ENCODE measurements around the gene POMGNT1.
A peak's percentile ranks its signal among the peaks of the same experiment; 100 is the strongest.
"Not testable (repeated sequence)": the region's sequence is repeated elsewhere in the genome, so short reads cannot be mapped to it uniquely, and the experiment has no call there.

POMGNT1 gene

GRCh38 chr1:46197964-46198811, at the start of gene POMGNT1:
Gene POMGNT1, minus strand, starts transcription at chr1:46198434. Its CDS starts 613 bp downstream, at chr1:46197821.
- peak; percentile 65 to 81 (median 77) for DNase-seq

- DNase-seq, result peak; percentile 96 to 99 (median 98)
Measured at GRCh38 chr1:46247436-46248121, 49.3 kb upstream of the POMGNT1 start, which contains the start of gene RAD54L. Gene RAD54L, plus strand, starts transcription at chr1:46247763. Its CDS starts 643 bp downstream, at chr1:46248406.

GRCh38 chr1:46246548-46247435, 48.6 kb upstream of the POMGNT1 start:
- peak in 1 of 3 experiments; percentile 50 for DNase-seq

- not testable (repeated sequence) for DNase-seq
Measured at GRCh38 chr1:46246136-46246535, 47.9 kb upstream of the POMGNT1 start.

GRCh38 chr1:46244656-46245371, 46.6 kb upstream of the POMGNT1 start:
- peak in 2 of 3 experiments; percentile 3 to 28 for DNase-seq

- not testable (repeated sequence) for DNase-seq
Measured at GRCh38 chr1:46243831-46244230, 45.6 kb upstream of the POMGNT1 start.

- DNase-seq, result no peak
Measured at GRCh38 chr1:46242918-46243317, 44.7 kb upstream of the POMGNT1 start.

- not testable (repeated sequence) for DNase-seq
Measured at GRCh38 chr1:46241733-46242132, 43.5 kb upstream of the POMGNT1 start.

- not testable (repeated sequence) for DNase-seq
Measured at GRCh38 chr1:46238865-46239264, 40.6 kb upstream of the POMGNT1 start.

- DNase-seq, result no peak
Measured at GRCh38 chr1:46236882-46237281, 38.6 kb upstream of the POMGNT1 start.

- not testable (repeated sequence) for DNase-seq
Measured at GRCh38 chr1:46231231-46231630, 33.0 kb upstream of the POMGNT1 start.

GRCh38 chr1:46224966-46225365, 26.7 kb upstream of the POMGNT1 start:
- DNase-seq, result no peak

GRCh38 chr1:46223472-46223943, 25.3 kb upstream of the POMGNT1 start:
- DNase-seq, result peak; percentile 72 to 90 (median 85)

- DNase-seq, result not testable (repeated sequence)
Measured at GRCh38 chr1:46223055-46223454, 24.8 kb upstream of the POMGNT1 start.

- no peak for DNase-seq
Measured at GRCh38 chr1:46221749-46222148, 23.5 kb upstream of the POMGNT1 start.

GRCh38 chr1:46220808-46221207, 22.6 kb upstream of the POMGNT1 start:
- no peak for DNase-seq

GRCh38 chr1:46219551-46220520, 21.6 kb upstream of the POMGNT1 start:
- no peak for DNase-seq

GRCh38 chr1:46218443-46218842, 20.2 kb upstream of the POMGNT1 start:
- peak; percentile 54 to 98 (median 78) for DNase-seq

- DNase-seq, result no peak
Measured at GRCh38 chr1:46215504-46215903, 17.3 kb upstream of the POMGNT1 start.

- DNase-seq, result no peak
Measured at GRCh38 chr1:46211051-46211450, 12.8 kb upstream of the POMGNT1 start.

- no peak for DNase-seq
Measured at GRCh38 chr1:46210561-46210960, 12.3 kb upstream of the POMGNT1 start.
